Measurements from ENCODE around the gene CFAP410.

CFAP410 gene

DNA sequence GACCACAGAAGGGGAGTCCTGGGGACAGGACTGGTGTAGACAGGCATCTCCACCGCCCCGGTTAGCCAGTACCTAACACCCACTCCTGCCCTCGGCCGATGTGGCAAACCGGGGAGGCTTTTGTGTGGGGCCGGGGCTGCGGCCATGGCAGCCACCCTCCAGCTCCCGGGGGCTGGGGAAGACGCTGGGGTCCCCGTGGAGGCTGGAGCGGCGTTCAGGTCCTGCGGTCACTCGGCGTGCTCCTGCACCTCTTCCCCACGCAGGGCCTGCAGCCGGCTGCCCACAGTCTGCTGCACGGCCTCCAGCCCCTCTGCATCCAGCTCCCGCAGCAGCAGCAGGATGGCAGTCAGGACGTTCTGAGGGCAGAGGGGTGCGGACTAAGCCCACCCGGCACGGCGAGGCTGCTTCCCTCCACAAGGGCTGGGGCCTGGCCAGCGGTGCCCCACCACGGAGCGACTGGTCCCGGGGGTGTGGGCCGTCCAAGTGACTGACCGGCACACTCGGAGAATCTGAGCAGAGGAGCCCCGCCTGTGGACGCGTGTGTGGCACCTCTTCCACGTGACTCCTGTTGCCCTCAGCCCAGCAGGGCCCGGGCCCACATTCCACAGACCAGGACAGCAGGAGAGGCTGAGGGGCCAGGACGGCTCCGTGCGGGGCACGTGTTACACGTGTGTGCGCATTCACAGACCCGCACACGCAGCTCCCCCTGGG lies 9.1 kb downstream of the CFAP410 start:
- Mint-ChIP-seq H3K9me3 (no peaks in the 10 kb centered on the region), H3K4me1 (no peaks in the 10 kb centered on the region), H3K4me3 (no peak overlapping the region), H3K27ac (ENCODE audit: low read depth) (no peak overlapping the region), H3K36me3 (ENCODE audit: insufficient read depth) (peaks cover 5% of the 10 kb centered on the region), H3K27me3 (no peaks in the 10 kb centered on the region)
- DNase-seq (ENCODE audit: low spot score in 2 of 2): no peak
- no peak for ATAC-seq (replicated peaks; ENCODE audit: extremely low read depth, poor library complexity, severe bottlenecking)

DNA sequence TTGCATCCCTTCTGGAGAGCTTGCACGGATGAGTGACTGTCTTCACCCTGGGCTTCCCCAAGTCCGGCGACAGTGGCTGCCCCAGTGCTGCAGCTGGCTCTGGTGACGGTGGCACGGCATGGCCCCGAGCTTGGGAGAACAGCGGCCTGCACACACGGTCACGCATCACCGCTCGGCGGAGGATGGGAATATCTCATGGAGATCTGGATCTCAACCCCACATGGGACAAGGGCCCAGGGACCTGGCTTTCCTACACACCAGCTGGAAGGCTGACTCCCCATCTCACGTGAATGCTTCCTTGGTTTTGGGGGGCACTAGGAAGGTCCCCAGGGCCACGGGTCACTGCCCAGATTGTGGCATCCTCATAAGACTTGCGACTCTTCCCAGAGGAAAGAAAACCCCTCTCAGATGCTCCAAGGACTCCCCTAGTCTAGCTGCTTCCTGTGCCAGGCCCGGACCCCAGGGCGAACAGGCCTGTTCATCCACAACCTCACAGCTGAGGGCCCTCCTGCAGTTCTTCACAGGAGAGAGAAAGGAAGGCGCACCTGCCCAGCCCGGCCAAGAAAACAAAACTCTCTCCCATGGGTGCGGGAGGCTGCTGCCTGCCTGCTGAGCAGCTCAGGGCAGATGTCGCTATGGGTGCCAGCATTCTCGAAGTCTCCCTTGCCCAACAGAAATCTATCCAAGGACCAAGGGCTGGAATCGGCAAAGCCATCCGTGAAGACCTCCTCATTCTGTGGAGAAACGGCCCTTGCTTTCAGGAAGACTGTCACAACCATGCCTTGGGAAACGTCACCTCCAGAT lies 9.9 kb downstream of the CFAP410 start:
- no peak overlapping the region for H3K4me3 Mint-ChIP-seq
- no peaks in the 10 kb centered on the region for H3K4me1 Mint-ChIP-seq
- peaks cover 6% of the 10 kb centered on the region for H3K36me3 Mint-ChIP-seq (ENCODE audit: insufficient read depth)
- DNase-seq (ENCODE audit: low spot score in 2 of 2) (no peak), ATAC-seq (replicated peaks; ENCODE audit: extremely low read depth, poor library complexity, severe bottlenecking) (no peak)
- no peaks in the 10 kb centered on the region for H3K27me3 Mint-ChIP-seq
- H3K27ac Mint-ChIP-seq (ENCODE audit: low read depth): no peak overlapping the region
- no peaks in the 10 kb centered on the region for H3K9me3 Mint-ChIP-seq

DNA sequence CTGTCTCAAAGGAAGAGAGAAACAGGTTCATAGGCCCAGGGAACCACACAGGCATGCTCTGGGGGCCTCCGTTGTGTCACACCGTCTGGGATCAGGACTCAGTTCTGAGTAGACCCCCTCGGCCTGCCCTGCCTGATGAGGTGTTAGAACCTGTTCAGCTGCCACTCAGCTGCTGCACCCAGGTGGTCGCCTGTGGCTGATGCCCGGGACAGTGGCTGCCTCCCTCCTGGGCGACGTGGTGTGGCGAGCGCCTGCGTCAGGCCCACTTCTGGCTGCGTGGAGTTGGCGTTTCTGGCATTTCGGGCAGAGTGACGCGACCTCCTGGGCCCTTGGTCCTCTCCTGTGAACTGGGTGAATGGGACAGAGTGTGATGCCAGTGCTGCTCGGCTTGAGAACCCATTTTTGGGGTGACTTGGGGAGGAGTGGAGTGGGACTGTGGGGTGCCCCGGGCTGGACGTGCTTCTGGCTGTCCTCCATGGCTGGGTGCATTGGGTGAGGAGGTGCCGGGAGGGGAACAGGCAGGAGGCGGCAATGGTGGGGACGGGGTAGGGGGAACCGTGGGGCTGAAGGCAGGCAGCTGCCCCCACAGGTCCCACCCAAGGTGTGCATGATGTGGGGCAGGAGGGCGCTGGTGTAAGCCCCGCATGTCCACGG lies 10.8 kb downstream of the CFAP410 start:
- no peaks in the 10 kb centered on the region for H3K9me3 Mint-ChIP-seq
- DNase-seq (ENCODE audit: low spot score in 2 of 2) (no peak), ATAC-seq (replicated peaks; ENCODE audit: extremely low read depth, poor library complexity, severe bottlenecking) (no peak)
- no peak overlapping the region for H3K4me3 Mint-ChIP-seq
- no peak overlapping the region for H3K27ac Mint-ChIP-seq (ENCODE audit: low read depth)
- H3K36me3 Mint-ChIP-seq (ENCODE audit: insufficient read depth): peaks cover 6% of the 10 kb centered on the region
- H3K4me1 Mint-ChIP-seq: no peaks in the 10 kb centered on the region
- no peaks in the 10 kb centered on the region for H3K27me3 Mint-ChIP-seq

DNA sequence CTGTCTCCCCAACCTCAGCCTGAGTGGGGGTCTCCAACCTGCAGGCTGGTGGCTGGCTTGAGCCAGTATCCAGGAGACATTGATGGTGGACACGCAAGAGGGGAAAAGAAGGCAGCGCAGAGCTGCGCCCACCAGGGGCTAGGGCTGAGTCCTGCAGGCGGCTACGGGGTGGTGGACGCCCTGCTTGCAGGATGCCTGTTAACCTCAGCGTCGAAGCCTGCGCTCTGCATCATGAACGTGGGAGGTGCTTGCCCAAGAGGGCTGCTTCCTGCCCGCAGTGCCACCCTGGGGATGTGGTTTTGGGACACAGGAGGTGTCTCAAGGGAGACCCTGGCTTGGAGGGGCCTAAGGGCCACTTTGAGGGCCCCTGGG lies 11.6 kb downstream of the CFAP410 start:
- H3K27ac Mint-ChIP-seq (ENCODE audit: low read depth): no peak overlapping the region

DNA sequence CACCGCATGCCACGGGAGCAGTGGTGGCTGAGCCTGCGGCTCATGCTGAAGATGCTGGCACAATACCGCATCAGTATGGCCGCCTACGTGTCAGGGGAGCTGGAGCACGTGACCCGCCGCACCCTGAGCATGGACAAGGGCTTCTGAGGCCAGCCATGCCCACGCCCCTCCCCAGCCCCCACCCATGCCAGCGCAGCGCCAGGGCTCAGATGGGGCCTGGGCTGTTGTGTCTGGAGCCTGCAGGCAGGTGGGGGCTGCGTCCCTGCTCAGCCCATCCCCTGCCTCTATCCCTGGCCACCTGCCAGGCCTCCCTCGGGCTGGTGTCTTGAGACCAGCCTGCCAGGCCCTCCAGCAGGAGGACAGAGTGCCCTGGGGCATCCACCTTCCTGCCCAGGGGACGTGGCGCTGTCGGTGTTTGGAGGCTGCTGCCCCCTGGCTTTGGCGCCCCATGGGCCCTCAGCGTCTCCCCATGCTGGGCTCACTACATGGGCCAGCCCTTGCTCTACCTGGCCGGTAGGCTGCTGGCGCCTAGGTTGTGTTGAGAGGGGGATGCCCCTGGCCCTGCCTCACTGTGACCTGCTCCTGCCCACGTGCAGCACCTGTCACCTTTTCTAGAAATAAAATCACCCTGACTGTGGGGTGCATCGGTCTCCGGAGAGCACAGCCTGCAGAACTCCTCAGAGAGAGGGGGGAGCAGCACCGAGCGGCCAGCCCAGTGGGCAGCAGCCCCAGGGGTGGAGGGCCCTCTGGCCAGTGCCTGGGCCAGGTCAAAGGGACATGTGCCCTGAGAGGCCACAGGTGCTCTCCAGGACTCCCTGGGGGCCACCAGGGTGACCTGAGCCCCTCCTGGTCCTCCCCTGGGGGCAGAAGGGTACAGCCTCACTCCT lies 12.2 kb downstream of the CFAP410 start:
- no peak overlapping the region for H3K4me3 Mint-ChIP-seq
- H3K27me3 Mint-ChIP-seq: no peaks in the 10 kb centered on the region
- no peak for ATAC-seq (replicated peaks; ENCODE audit: extremely low read depth, poor library complexity, severe bottlenecking)
- peaks cover 9% of the 10 kb centered on the region for H3K36me3 Mint-ChIP-seq (ENCODE audit: insufficient read depth)
- DNase-seq (ENCODE audit: low spot score in 2 of 2): no peak
- H3K27ac Mint-ChIP-seq (ENCODE audit: low read depth): no peak overlapping the region
- no peaks in the 10 kb centered on the region for H3K4me1 Mint-ChIP-seq
- H3K9me3 Mint-ChIP-seq: no peaks in the 10 kb centered on the region

More for the DNA sequence above, 11.6 kb downstream of the CFAP410 start:
- H3K4me3 Mint-ChIP-seq: no peak overlapping the region
- DNase-seq (ENCODE audit: low spot score in 2 of 2) (no peak), ATAC-seq (replicated peaks; ENCODE audit: extremely low read depth, poor library complexity, severe bottlenecking) (no peak)
- H3K27me3 Mint-ChIP-seq: no peaks in the 10 kb centered on the region
- H3K4me1 Mint-ChIP-seq: no peaks in the 10 kb centered on the region
- H3K36me3 Mint-ChIP-seq (ENCODE audit: insufficient read depth): peaks cover 8% of the 10 kb centered on the region
- H3K9me3 Mint-ChIP-seq: no peaks in the 10 kb centered on the region

DNA sequence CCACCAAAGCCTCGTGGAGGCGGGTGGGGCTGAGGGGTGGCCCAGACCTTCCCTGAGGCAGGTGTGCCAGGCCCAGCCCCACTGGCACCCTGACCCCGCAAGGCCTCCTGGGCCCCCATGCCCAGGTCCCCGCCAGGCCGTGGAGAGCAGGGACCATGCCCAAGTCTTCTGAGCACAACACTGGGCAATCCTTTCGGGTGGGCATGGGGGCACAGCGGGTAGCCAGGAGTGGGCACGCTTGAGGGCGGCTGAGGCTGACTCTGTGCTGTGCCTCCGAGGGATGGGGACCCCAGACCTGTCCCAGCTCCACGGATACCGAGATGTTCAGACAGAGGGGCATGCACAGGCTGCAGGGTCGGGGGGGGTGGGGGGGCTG lies 12.9 kb downstream of the CFAP410 start:
- Mint-ChIP-seq H3K27me3 (no peaks in the 10 kb centered on the region), H3K27ac (ENCODE audit: low read depth) (no peak overlapping the region), H3K9me3 (no peaks in the 10 kb centered on the region), H3K36me3 (ENCODE audit: insufficient read depth) (peaks cover 9% of the 10 kb centered on the region), H3K4me1 (no peaks in the 10 kb centered on the region), H3K4me3 (no peak overlapping the region)
- ATAC-seq (replicated peaks; ENCODE audit: extremely low read depth, poor library complexity, severe bottlenecking) (no peak), DNase-seq (ENCODE audit: low spot score in 2 of 2) (no peak)

DNA sequence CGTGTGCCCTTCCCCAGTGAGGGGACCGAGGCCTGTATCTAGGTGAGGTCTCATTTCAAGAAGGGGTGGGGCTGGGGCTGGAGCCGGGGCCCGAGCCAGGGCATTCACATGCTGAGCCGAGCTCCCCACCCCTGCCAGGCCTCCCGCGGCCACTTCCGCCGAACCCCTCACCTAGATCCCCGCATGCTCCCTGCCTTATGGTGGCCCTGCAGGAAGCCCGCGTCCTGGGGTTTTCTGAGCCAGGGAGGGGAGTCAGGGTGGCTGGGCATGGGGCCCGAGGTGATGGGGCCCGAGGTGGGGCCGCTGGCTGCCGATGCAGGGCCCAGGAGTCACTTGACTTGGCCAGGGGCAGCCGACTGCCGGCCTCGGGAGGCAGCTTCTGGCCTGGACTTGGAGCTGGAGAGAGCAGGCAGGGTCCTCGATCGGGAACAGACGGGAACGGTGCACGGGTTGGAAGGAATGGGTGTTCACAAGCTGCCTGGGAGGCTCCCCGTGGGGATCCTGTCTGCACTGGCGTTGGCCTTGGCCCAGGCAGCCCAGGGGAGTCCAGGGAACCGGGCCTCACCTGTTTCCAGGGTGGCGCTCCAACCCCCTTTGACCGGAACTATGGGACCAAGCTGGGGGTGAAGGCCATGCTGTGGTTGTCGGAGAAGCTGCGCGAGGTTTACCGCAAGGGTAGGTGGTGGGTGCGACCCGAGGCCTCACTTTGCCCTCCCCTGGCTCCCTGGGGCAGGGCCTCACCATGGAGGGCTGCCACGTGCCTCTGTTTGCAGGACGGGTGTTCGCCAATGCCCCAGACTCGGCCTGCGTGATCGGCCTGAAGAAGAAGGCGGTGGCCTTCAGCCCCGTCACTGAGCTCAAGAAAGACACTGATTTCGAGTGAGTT lies 13.6 kb downstream of the CFAP410 start:
- H3K27me3 Mint-ChIP-seq: no peaks in the 10 kb centered on the region
- no peak overlapping the region for H3K4me3 Mint-ChIP-seq
- no peaks in the 10 kb centered on the region for H3K4me1 Mint-ChIP-seq
- DNase-seq (ENCODE audit: low spot score in 2 of 2) (no peak), ATAC-seq (replicated peaks; ENCODE audit: extremely low read depth, poor library complexity, severe bottlenecking) (no peak)
- H3K36me3 Mint-ChIP-seq (ENCODE audit: insufficient read depth): peaks cover 9% of the 10 kb centered on the region
- no peak overlapping the region for H3K27ac Mint-ChIP-seq (ENCODE audit: low read depth)
- H3K9me3 Mint-ChIP-seq: no peaks in the 10 kb centered on the region

DNA sequence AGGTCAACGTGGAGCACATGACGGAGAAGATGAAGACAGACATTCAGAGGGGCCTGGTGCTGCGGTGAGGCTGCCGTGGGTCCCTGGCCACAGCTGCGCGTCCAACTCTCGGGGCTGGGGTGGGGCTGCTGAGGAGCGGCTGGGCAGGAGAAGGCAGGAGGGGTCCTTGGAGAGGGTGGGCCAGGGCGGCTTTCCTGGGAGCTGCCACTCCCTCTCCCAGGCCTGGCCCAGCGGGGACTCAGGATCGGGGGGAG lies 14.4 kb downstream of the CFAP410 start:
- H3K27ac Mint-ChIP-seq (ENCODE audit: low read depth): no peak overlapping the region
- no peak overlapping the region for H3K4me3 Mint-ChIP-seq
- no peaks in the 10 kb centered on the region for H3K9me3 Mint-ChIP-seq
- ATAC-seq (replicated peaks; ENCODE audit: extremely low read depth, poor library complexity, severe bottlenecking) (no peak), DNase-seq (ENCODE audit: low spot score in 2 of 2) (no peak)
- H3K27me3 Mint-ChIP-seq: no peaks in the 10 kb centered on the region
- no peaks in the 10 kb centered on the region for H3K4me1 Mint-ChIP-seq
- H3K36me3 Mint-ChIP-seq (ENCODE audit: insufficient read depth): peaks cover 9% of the 10 kb centered on the region

DNA sequence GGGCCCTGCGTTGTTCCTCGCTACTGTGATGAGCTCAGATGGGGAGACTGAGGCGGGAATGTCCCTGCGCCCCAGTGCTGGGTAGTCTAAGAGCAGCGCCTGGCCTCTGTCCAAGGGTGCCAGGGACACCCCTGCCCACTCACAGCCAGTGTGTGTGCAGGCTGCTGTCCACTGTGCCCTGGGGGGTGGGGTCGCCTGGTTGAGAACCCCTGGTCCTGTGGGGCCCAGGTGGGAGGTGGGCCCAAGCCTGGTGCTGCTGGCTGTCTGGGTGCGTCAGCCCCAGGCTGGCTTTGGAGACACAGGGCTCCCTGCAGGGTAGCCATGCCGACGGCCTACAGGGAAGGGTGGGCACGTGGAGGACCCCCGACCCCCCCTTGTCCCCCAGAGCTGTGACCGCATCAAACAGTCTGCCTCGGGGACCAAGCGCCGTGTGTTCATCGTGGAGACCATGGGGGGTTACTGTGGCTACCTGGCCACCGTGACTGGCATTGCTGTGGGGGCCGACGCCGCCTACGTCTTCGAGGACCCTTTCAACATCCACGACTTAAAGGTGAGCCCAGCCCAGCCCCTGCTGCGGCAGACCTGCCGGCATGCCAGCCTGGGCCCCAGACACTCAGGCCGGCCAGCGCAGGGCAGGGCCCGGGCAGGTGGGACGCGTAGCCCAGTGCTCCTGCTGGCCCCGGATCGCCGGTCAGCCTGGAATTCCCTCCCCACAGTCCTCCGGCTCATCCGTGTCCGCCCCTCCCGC lies 14.9 kb downstream of the CFAP410 start:
- Mint-ChIP-seq H3K4me3 (no peak overlapping the region), H3K36me3 (ENCODE audit: insufficient read depth) (peaks cover 9% of the 10 kb centered on the region), H3K27ac (ENCODE audit: low read depth) (no peak overlapping the region), H3K27me3 (no peaks in the 10 kb centered on the region), H3K9me3 (no peaks in the 10 kb centered on the region), H3K4me1 (no peaks in the 10 kb centered on the region)
- DNase-seq (ENCODE audit: low spot score in 2 of 2) (no peak), ATAC-seq (replicated peaks; ENCODE audit: extremely low read depth, poor library complexity, severe bottlenecking) (no peak)

DNA sequence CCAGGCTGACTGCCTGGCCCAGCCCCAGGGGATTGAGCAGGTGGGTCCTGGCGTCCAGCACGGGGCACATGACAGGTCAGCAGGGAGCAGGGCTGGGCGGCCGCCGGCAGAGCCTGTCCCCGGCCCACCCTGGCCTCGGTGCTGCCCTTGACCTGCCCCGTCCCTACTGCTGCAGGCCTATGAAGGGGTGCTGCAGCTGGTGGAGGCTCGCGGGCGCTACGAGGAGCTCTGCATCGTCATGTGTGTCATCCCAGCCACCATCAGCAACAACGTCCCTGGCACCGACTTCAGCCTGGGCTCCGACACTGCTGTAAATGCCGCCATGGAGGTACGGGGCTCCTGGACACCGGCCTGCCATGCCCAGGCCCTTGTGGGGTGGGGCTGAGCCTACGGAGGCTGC lies 15.6 kb downstream of the CFAP410 start:
- H3K27ac Mint-ChIP-seq (ENCODE audit: low read depth): no peak overlapping the region
- no peak overlapping the region for H3K4me3 Mint-ChIP-seq
- no peak for DNase-seq (ENCODE audit: low spot score in 2 of 2)
- no peaks in the 10 kb centered on the region for H3K9me3 Mint-ChIP-seq
- H3K4me1 Mint-ChIP-seq: no peaks in the 10 kb centered on the region
- no peaks in the 10 kb centered on the region for H3K27me3 Mint-ChIP-seq
- H3K36me3 Mint-ChIP-seq (ENCODE audit: insufficient read depth): peaks cover 6% of the 10 kb centered on the region
- ATAC-seq (replicated peaks; ENCODE audit: extremely low read depth, poor library complexity, severe bottlenecking): no peak

DNA sequence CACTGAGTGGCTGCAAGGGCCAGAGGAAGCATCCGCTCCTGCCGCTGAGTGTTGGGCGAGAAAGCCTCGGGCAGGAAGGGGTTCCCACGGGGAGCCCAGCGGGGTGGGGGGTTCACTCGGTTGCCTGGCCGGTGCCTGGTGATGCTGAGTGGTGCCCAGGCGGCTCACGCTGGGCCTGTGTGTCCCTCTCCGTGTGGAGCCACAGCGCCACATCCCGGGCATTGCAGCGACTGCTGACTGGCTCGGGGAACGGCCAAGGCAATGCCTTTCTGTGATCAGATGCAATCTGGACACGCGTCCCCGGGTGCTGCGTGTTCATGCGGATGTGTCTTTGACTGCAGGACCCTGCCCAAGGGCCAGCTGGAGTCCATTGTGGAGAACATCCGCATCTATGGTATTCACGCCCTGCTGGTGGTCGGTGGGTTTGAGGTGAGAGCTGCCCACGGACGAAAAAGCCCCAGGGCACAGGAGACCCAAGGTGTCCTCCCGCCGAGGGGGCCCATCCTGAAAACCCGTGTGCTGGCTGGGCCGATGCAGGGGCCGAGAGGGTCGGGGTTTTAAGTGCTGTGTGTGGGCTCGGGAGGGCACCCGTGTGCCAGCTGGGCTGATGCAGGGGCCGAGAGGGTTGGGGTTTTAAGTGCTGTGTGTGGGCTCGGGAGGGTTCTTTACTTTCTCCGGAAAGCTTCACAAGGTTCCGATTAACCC lies 16.4 kb downstream of the CFAP410 start:
- Mint-ChIP-seq H3K4me1 (no peaks in the 10 kb centered on the region), H3K9me3 (no peaks in the 10 kb centered on the region), H3K4me3 (no peak overlapping the region), H3K27me3 (no peaks in the 10 kb centered on the region), H3K27ac (ENCODE audit: low read depth) (no peak overlapping the region), H3K36me3 (ENCODE audit: insufficient read depth) (peaks cover 6% of the 10 kb centered on the region)
- ATAC-seq (replicated peaks; ENCODE audit: extremely low read depth, poor library complexity, severe bottlenecking) (no peak), DNase-seq (ENCODE audit: low spot score in 2 of 2) (no peak)
